Fibroblast of lung (primary cell): ENCODE data around the gene CCNC.
A peak's percentile ranks its signal among the peaks of the same experiment; 100 is the strongest.

Experiments
- CTCF ChIP-seq, 2 donors: IDR thresholded peaks in 1 of 2; conservative IDR thresholded peaks in 1 of 2; 1 replicate in 1 of 2; 2 replicates in 1 of 2; pipeline ENCODE4 v1.5.1; 2011 to 2012; ENCODE audit warnings: low read length in 2 of 2, control low read depth in 1 of 2, inconsistent platforms in 1 of 2, low read depth in 1 of 2, mild to moderate bottlenecking in 1 of 2
- EZH2 ChIP-seq: IDR thresholded peaks from 2 replicates; pipeline ENCODE4 v1.5.1; 2012; ENCODE audit warnings: low read length, control low read depth, mild to moderate bottlenecking; ENCODE audit errors: missing control alignments

- peak; percentile 81 to 82 for TF ChIP-seq CTCF (conservative IDR thresholded peaks at IDR 0.05 in 1 of 2, IDR thresholded peaks at IDR 0.05 in 1 of 2; ENCODE audit: low read depth in 1 of 2, low read length in 2 of 2)
- TF ChIP-seq EZH2: no peak
These were observed 47.4 kb downstream of the CCNC start for GRCh38 chr6:99520855-99521632.
